Neural crest cell (in vitro differentiated cells): Measurements from ENCODE around the gene RRP8. TPM values are rescaled to one million over a fixed set of nuclear protein-coding genes. Genes with fewer than 3 reads are reported as not detected.
A peak's percentile ranks its signal among the peaks of the same experiment; 100 is the strongest.

Experiments used
- DNase-seq: peaks from one replicate; pipeline ENCODE4 v3.0.0; 2021; ENCODE audit warnings: low read depth, mixed read lengths, low spot score
- H3K27ac Mint-ChIP-seq: one replicate; pipeline ENCODE4 v1.8.0; 2021; ENCODE audit warnings: mild to moderate bottlenecking, mixed read lengths; ENCODE audit not compliant: unreplicated experiment
- H3K27me3 Mint-ChIP-seq: 2 replicates; pipeline ENCODE4 v1.8.0; 2021; ENCODE audit warnings: low read depth, mild to moderate bottlenecking, mixed read lengths
- H3K36me3 Mint-ChIP-seq: 2 replicates; pipeline ENCODE4 v1.8.0; 2021; ENCODE audit warnings: low read depth, mild to moderate bottlenecking, mixed read lengths
- H3K4me1 Mint-ChIP-seq: 2 replicates; pipeline ENCODE4 v1.8.0; 2021; ENCODE audit warnings: mixed read lengths
- H3K4me3 Mint-ChIP-seq: one replicate; pipeline ENCODE4 v1.8.0; 2021; ENCODE audit warnings: mild to moderate bottlenecking, mixed read lengths
- H3K9me3 Mint-ChIP-seq: 2 replicates; pipeline ENCODE4 v1.8.0; 2021; ENCODE audit warnings: mixed read lengths
- total RNA-seq: library from RNA; stranded (reverse); gene quantifications from 2 replicates; pipeline ENCODE4 v1.2.1, GENCODE V29; 2021
- TF ChIP-seq, protein P1 (sequence below): fragments of 200-600 bp; sonication (generic); conservative IDR thresholded peaks from 2 replicates; pipeline ENCODE4 v1.5.0; 2021; ENCODE audit warnings: antibody characterized with exemption, mild to moderate bottlenecking

The RRP8 gene
- total RNA-seq, 1 donor from 2014 or later: 22.5 TPM

DNA sequence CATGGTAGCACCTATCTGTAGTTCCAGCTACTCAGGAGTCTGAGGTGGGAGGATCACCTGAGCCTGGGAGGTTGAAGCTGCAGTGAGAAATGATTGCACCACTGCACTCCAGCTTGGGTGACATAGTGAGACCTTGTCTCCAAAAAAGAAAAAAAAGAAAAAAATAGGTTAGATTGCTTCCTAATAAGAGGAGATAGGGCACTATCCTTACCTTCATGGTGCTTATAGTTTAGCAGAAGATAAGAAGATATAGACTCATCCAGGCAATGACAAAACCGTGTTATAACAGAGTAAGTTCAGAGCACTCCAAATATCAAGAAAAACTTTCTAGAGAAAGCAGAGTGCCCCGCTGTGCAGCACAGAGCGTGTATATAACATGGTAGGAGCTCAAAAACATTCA lies 42.1 kb downstream of the RRP8 start:
- H3K9me3 Mint-ChIP-seq: no peaks in the 10 kb centered on the region
- TF ChIP-seq, protein P1, sequence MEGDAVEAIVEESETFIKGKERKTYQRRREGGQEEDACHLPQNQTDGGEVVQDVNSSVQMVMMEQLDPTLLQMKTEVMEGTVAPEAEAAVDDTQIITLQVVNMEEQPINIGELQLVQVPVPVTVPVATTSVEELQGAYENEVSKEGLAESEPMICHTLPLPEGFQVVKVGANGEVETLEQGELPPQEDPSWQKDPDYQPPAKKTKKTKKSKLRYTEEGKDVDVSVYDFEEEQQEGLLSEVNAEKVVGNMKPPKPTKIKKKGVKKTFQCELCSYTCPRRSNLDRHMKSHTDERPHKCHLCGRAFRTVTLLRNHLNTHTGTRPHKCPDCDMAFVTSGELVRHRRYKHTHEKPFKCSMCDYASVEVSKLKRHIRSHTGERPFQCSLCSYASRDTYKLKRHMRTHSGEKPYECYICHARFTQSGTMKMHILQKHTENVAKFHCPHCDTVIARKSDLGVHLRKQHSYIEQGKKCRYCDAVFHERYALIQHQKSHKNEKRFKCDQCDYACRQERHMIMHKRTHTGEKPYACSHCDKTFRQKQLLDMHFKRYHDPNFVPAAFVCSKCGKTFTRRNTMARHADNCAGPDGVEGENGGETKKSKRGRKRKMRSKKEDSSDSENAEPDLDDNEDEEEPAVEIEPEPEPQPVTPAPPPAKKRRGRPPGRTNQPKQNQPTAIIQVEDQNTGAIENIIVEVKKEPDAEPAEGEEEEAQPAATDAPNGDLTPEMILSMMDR: no peak
- H3K27me3 Mint-ChIP-seq: no peaks in the 10 kb centered on the region
- H3K4me3 Mint-ChIP-seq: no peak overlapping the region
- no peak for DNase-seq
- H3K27ac Mint-ChIP-seq: no peak overlapping the region
- peaks cover 2% of the 10 kb centered on the region for H3K36me3 Mint-ChIP-seq
- H3K4me1 Mint-ChIP-seq: no peaks in the 10 kb centered on the region

DNA sequence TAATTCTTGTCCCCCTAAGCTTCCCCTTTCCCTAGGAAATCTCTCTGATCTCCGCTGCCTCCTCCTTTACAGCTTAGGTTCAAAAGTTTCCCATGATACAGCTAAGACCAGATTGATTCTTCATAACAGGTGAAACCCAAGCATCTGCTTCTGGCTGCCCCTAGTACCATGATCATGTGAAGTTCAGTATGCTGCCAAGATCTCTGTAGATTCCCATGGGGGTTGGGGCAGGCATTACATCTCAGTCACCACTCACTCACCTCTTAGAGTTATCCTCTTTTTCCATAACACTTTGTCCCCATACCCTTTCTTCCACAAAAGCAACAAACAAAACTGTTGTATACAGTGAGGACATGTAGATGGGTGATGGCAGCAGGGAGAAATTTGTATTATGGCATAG lies 44.0 kb downstream of the RRP8 start:
- no peak overlapping the region for H3K4me3 Mint-ChIP-seq
- H3K27ac Mint-ChIP-seq: no peak overlapping the region
- no peaks in the 10 kb centered on the region for H3K9me3 Mint-ChIP-seq
- H3K36me3 Mint-ChIP-seq: peaks cover 2% of the 10 kb centered on the region
- TF ChIP-seq, protein P1: no peak
- no peak for DNase-seq
- no peaks in the 10 kb centered on the region for H3K27me3 Mint-ChIP-seq
- H3K4me1 Mint-ChIP-seq: peaks cover 7% of the 10 kb centered on the region

DNA sequence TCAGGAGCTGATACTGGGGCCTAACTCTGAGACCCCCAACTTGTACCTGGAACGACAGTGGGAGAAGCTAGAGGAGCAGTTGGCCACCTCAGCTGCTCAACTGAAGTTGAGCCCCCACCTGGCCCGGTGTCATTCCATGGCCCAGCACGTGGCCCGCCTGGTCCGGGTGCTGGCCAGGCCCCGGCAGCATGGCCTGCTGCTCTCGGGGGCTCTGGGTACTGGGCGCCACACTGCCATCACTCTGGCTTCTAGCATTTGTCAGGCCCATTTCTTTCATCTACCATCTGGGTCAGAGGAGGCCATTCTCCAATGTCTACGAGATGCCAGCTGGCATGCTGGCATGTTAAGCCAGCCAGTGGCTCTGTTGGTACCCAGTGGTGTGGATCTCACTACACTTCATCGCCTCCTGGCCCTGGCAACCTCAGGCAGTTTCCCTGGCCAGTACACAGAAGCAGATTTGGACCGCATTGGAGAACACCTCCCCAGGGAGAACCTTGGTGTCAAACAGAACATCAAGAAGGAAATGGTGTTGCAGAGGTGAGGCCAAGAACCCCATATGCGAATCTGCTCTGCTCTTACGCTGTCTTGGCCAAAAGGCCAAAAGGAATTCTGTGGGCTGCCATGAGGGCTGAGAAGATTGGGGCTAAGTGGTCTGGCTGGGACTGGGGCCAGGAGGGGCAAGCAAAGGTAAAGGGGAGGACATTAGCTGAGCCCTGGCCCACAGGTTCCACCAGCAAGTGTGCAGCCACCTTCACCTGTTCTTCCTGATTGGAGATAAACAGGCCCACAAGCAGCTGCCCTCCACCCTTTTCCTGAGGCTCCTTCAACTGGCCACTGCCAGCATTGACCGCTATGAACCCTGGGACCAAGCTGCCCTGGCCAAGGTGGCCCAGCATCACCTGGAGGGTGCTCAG lies 45.4 kb downstream of the RRP8 start:
- H3K4me3 Mint-ChIP-seq: no peak overlapping the region
- TF ChIP-seq, protein P1: no peak
- no peaks in the 10 kb centered on the region for H3K9me3 Mint-ChIP-seq
- H3K4me1 Mint-ChIP-seq: peaks cover 7% of the 10 kb centered on the region
- H3K27ac Mint-ChIP-seq: no peak overlapping the region
- H3K36me3 Mint-ChIP-seq: peaks cover 2% of the 10 kb centered on the region
- no peaks in the 10 kb centered on the region for H3K27me3 Mint-ChIP-seq
- no peak for DNase-seq

DNA sequence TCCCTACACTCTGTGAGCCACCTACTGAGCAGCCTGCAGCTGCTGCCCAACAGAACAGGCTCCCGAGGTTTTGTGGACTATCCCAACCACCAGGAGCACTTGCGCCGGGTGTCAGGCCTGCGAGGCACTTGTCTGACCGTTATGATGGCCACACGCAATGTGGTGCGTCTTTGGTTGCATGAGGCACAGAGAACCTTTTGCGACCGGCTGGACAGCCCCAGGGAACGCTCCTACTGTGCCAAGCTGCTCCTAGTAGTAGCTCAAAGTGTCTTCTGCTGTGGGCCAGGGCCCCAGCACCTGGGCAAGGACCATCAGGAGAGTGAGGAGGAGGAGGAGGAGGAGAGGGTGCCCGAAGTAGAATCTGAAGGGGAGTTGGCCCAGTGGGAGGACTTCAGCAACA lies 46.4 kb downstream of the RRP8 start:
- Mint-ChIP-seq H3K4me3 (no peak overlapping the region), H3K4me1 (peaks cover 7% of the 10 kb centered on the region), H3K27ac (no peak overlapping the region), H3K9me3 (no peaks in the 10 kb centered on the region), H3K36me3 (peaks cover 2% of the 10 kb centered on the region), H3K27me3 (no peaks in the 10 kb centered on the region)
- no peak for DNase-seq
- TF ChIP-seq, protein P1: no peak

DNA sequence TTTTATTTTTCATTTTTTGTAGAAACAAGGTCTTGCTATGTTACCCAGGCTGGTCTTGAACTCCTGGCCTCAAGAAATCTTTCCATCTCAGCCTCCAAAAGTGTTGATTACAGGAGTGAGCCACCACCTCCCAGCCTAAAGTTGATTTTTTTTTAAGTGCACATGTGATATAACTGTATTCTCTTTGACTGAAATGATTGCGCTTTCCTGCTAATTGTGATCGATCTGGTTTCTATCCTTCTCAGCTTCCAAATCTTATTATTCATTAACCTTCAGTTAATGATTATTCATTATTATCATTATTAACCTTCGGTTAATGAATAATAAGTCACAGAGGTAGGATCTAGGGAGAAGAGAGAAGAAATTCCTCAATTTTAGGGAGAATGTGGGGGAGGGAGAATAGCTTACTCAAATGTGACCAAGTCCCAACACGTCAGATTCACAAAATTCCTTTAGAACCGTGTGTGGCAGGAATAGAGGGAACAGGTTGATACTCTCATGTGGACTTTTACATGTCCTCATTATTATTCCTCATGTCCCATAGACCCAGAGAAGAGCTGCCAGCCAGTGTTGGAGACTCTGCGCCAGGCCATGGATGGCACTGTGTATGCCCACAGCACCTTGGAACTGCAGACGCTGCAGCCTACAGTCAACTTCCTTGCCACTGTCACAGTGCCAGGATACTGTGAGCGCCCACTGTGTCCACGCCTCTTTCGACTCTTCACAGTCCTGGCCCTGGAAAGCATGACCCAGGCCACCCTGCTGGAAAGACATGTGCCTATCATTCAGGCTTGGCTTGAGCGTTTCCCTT lies 47.1 kb downstream of the RRP8 start:
- no peaks in the 10 kb centered on the region for H3K9me3 Mint-ChIP-seq
- H3K27ac Mint-ChIP-seq: peak overlapping the region; percentile 83

More for the DNA sequence above, 47.1 kb downstream of the RRP8 start:
- no peak for DNase-seq
- Mint-ChIP-seq H3K4me1 (peaks cover 7% of the 10 kb centered on the region), H3K4me3 (no peak overlapping the region), H3K36me3 (peaks cover 2% of the 10 kb centered on the region), H3K27me3 (no peaks in the 10 kb centered on the region)
- TF ChIP-seq, protein P1: no peak
